ENCODE data around the gene CALHM5.

Gene CALHM5

DNA sequence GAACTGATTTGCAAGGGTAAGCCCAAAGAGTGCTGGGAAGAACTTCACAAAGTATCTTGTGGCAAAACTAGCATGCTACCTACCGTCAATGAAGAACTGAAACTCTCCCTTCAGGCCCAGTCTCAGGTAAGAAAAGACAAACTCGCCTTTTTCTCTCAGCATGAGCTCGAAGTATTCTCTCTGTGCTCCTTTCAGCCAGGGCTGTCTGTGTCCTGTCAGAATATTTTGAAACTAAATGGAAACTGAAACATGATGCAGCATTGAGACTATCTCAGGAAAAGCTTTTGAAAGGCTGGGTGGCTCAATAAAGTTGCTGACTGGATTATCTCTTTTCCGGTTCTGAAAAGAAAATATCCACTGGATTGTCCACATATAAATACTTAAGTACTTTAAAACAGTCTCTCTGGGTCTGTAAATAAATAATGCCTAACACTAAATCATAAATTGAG lies 696 bp downstream of the CALHM5 start:
- Histone ChIP-seq H3F3A (ENCODE audit: low read depth) (no peaks in the 10 kb centered on the region), H3K79me2 (ENCODE audit: insufficient read depth, low read length) (no peaks in the 10 kb centered on the region), H4K20me1 (ENCODE audit: insufficient read depth, low read length, poor library complexity, severe bottlenecking) (no peaks in the 10 kb centered on the region), H3K36me3 (ENCODE audit: insufficient read depth, low read length) (no peaks in the 10 kb centered on the region), H3K4me2 (ENCODE audit: low read depth, low read length, poor library complexity, severe bottlenecking) (no peak overlapping the region), H3K9ac (ENCODE audit: low read depth, low read length, poor library complexity, severe bottlenecking) (no peak overlapping the region), H2AFZ (ENCODE audit: low read length) (0 out of 2 replicates have a peak overlapping the region, but pooled peaks have one; percentile 26), H3K4me1 (ENCODE audit: insufficient read depth, low read length, poor library complexity, severe bottlenecking) (no peaks in the 10 kb centered on the region), H3K9me2 (replicated peaks; ENCODE audit: low read depth, low read length) (no peaks in the 10 kb centered on the region), H3K4me3 (ENCODE audit: low read length, poor library complexity, severe bottlenecking) (no peak overlapping the region), H3K27me3 (ENCODE audit: insufficient read depth, low read length, poor library complexity, severe bottlenecking) (no peaks in the 10 kb centered on the region), H3K9me3 (ENCODE audit: insufficient read depth, low read depth, low read length) (peaks cover 3% of the 10 kb centered on the region; the same call in 1 of the 2 replicates)
- TF ChIP-seq EZH2phosphoT487 (IDR thresholded peaks at IDR 0.05; ENCODE audit: borderline replicate concordance), result no peak
- TF ChIP-seq, protein P1, sequence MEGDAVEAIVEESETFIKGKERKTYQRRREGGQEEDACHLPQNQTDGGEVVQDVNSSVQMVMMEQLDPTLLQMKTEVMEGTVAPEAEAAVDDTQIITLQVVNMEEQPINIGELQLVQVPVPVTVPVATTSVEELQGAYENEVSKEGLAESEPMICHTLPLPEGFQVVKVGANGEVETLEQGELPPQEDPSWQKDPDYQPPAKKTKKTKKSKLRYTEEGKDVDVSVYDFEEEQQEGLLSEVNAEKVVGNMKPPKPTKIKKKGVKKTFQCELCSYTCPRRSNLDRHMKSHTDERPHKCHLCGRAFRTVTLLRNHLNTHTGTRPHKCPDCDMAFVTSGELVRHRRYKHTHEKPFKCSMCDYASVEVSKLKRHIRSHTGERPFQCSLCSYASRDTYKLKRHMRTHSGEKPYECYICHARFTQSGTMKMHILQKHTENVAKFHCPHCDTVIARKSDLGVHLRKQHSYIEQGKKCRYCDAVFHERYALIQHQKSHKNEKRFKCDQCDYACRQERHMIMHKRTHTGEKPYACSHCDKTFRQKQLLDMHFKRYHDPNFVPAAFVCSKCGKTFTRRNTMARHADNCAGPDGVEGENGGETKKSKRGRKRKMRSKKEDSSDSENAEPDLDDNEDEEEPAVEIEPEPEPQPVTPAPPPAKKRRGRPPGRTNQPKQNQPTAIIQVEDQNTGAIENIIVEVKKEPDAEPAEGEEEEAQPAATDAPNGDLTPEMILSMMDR (conservative IDR thresholded peaks at IDR 0.05; ENCODE audit: low read length), result no peak

DNA sequence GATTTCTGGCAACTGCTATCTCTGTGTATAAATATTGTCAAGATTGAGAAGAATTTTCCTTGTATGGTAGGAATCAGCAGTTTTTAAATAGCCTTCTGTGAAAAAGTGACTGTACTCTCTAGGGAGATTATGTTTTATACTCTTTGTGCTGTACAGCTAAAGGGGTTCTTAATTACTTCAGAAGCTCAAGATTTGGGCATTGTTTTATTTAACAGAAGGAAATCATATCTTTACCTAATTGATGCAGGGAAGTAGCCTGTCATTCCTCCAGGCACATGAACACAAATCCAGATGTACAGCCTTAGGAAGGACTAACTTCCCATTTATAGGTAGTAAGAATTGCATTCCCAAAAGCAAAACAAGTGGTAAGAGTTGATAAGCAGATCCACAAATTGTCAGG lies 1.3 kb downstream of the CALHM5 start:
- Histone ChIP-seq H4K20me1 (ENCODE audit: insufficient read depth, low read length, poor library complexity, severe bottlenecking) (no peaks in the 10 kb centered on the region), H3K27me3 (ENCODE audit: insufficient read depth, low read length, poor library complexity, severe bottlenecking) (no peaks in the 10 kb centered on the region), H3K4me2 (ENCODE audit: low read depth, low read length, poor library complexity, severe bottlenecking) (no peak overlapping the region), H3K79me2 (ENCODE audit: insufficient read depth, low read length) (no peaks in the 10 kb centered on the region), H3K4me1 (ENCODE audit: insufficient read depth, low read length, poor library complexity, severe bottlenecking) (no peaks in the 10 kb centered on the region), H3K36me3 (ENCODE audit: insufficient read depth, low read length) (no peaks in the 10 kb centered on the region), H3K9me3 (ENCODE audit: insufficient read depth, low read depth, low read length) (peaks cover 3% of the 10 kb centered on the region; the same call in 1 of the 2 replicates), H3K9ac (ENCODE audit: low read depth, low read length, poor library complexity, severe bottlenecking) (no peak overlapping the region), H2AFZ (ENCODE audit: low read length) (no peak overlapping the region), H3K9me2 (replicated peaks; ENCODE audit: low read depth, low read length) (no peaks in the 10 kb centered on the region), H3F3A (ENCODE audit: low read depth) (no peaks in the 10 kb centered on the region), H3K4me3 (ENCODE audit: low read length, poor library complexity, severe bottlenecking) (no peak overlapping the region)
- TF ChIP-seq EZH2phosphoT487 (IDR thresholded peaks at IDR 0.05; ENCODE audit: borderline replicate concordance), result no peak
- TF ChIP-seq, protein P1 (conservative IDR thresholded peaks at IDR 0.05; ENCODE audit: low read length), result no peak

DNA sequence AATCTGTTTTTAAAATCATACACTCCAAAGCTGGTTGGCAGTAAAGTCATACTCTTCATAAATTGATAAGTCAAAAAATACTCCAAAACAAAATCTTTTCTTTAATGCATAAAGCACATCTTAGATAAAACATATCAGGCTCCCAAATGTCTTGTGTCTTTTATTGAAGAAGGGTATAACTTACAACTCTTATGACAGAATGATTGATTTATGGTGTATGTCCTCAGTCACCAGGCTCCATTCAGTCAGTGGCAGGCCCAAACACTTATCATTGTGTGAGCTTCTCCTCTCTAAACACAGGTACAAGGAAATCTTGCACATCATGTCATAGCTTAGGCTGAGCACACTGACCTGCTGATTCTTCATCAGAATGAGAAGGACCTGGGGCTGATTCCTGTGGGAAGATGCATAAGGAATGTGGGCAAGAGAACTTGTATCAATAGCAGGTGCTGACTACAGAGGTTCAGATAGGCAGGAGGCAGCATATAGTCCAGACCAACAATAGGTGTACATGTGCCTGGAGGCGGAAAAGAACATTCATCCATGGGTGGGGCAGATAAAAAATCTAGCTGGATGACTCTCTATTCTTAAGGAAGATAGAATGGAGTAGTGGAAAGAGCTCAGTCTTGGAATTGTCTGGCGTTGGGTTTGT lies 1.9 kb downstream of the CALHM5 start:
- Histone ChIP-seq H4K20me1 (ENCODE audit: insufficient read depth, low read length, poor library complexity, severe bottlenecking) (no peaks in the 10 kb centered on the region), H3K4me2 (ENCODE audit: low read depth, low read length, poor library complexity, severe bottlenecking) (no peak overlapping the region), H3K79me2 (ENCODE audit: insufficient read depth, low read length) (no peaks in the 10 kb centered on the region), H3F3A (ENCODE audit: low read depth) (no peaks in the 10 kb centered on the region), H3K4me3 (ENCODE audit: low read length, poor library complexity, severe bottlenecking) (no peak overlapping the region), H3K9ac (ENCODE audit: low read depth, low read length, poor library complexity, severe bottlenecking) (no peak overlapping the region), H2AFZ (ENCODE audit: low read length) (no peak overlapping the region), H3K36me3 (ENCODE audit: insufficient read depth, low read length) (no peaks in the 10 kb centered on the region), H3K9me3 (ENCODE audit: insufficient read depth, low read depth, low read length) (peaks cover 3% of the 10 kb centered on the region; the same call in 1 of the 2 replicates), H3K9me2 (replicated peaks; ENCODE audit: low read depth, low read length) (no peaks in the 10 kb centered on the region), H3K27me3 (ENCODE audit: insufficient read depth, low read length, poor library complexity, severe bottlenecking) (no peaks in the 10 kb centered on the region), H3K4me1 (ENCODE audit: insufficient read depth, low read length, poor library complexity, severe bottlenecking) (no peaks in the 10 kb centered on the region)
- TF ChIP-seq, protein P1 (conservative IDR thresholded peaks at IDR 0.05; ENCODE audit: low read length), result no peak
- TF ChIP-seq EZH2phosphoT487 (IDR thresholded peaks at IDR 0.05; ENCODE audit: borderline replicate concordance), result no peak
